ENCODE data around the gene IPMK.
"Not testable (repeated sequence)": the region's sequence is repeated elsewhere in the genome, so short reads cannot be mapped to it uniquely, and the experiment has no call there.

The IPMK gene

GRCh38 chr10:58266826-58267712 lies 625 bp downstream of the IPMK start:
- DNase-seq = peak; percentile 37

- no peak for DNase-seq
These were observed 1.5 kb downstream of the IPMK start for GRCh38 chr10:58266003-58266825.

GRCh38 chr10:58265249-58265648 lies 2.4 kb downstream of the IPMK start:
- no peak for DNase-seq

- no peak for DNase-seq
These were observed 2.9 kb downstream of the IPMK start for GRCh38 chr10:58264780-58265179.

GRCh38 chr10:58262766-58263165 lies 4.9 kb downstream of the IPMK start:
- no peak for DNase-seq

- DNase-seq = no peak
These were observed 7.4 kb downstream of the IPMK start for GRCh38 chr10:58260334-58260733.

- DNase-seq = no peak
These were observed 8.6 kb downstream of the IPMK start for GRCh38 chr10:58258977-58259692.

GRCh38 chr10:58256013-58256780 lies 11.5 kb downstream of the IPMK start:
- DNase-seq = not testable (repeated sequence)

GRCh38 chr10:58254644-58255043 lies 13.1 kb downstream of the IPMK start:
- no peak for DNase-seq

- no peak for DNase-seq
These were observed 14.5 kb downstream of the IPMK start for GRCh38 chr10:58253184-58253583.

- not testable (repeated sequence) for DNase-seq
These were observed 23.0 kb downstream of the IPMK start for GRCh38 chr10:58244666-58245065.

GRCh38 chr10:58244242-58244641 lies 23.5 kb downstream of the IPMK start:
- DNase-seq = not testable (repeated sequence)

- not testable (repeated sequence) for DNase-seq
These were observed 23.9 kb downstream of the IPMK start for GRCh38 chr10:58243801-58244200.

GRCh38 chr10:58243269-58243668 lies 24.4 kb downstream of the IPMK start:
- no peak for DNase-seq

- DNase-seq = no peak
These were observed 26.3 kb downstream of the IPMK start for GRCh38 chr10:58241346-58241745.

- DNase-seq = no peak
These were observed 27.2 kb downstream of the IPMK start for GRCh38 chr10:58240531-58240930.

GRCh38 chr10:58239561-58240169 lies 28.0 kb downstream of the IPMK start:
- no peak for DNase-seq

- no peak for DNase-seq
These were observed 30.5 kb downstream of the IPMK start for GRCh38 chr10:58237014-58237834.

GRCh38 chr10:58229856-58230255 lies 37.8 kb downstream of the IPMK start:
- DNase-seq = not testable (repeated sequence)

- DNase-seq = no peak
These were observed 42.0 kb downstream of the IPMK start for GRCh38 chr10:58225654-58226053.
